ENCODE measurements around the gene SPAAR. TPM values are rescaled to one million over a fixed set of nuclear protein-coding genes. Genes with fewer than 3 reads are reported as not detected.

The SPAAR gene
- total RNA-seq, 2 experiments from 2014 or later = not detected

GRCh38 chr9:35864695-35865255, 44.5 kb upstream of the SPAAR start:
- H3K36me3 Mint-ChIP-seq (ENCODE audit: low read depth) = no peaks in the 10 kb centered on the region
- POLR2A ChIA-PET = interaction anchor here (0.7 kb wide), 1 partner anchor 126 kb away, joined by 3 read pairs; no protein-coding TSS in a partner anchor
- intact Hi-C loops (cut with micrococcal nuclease) = no loop called here

DNA sequence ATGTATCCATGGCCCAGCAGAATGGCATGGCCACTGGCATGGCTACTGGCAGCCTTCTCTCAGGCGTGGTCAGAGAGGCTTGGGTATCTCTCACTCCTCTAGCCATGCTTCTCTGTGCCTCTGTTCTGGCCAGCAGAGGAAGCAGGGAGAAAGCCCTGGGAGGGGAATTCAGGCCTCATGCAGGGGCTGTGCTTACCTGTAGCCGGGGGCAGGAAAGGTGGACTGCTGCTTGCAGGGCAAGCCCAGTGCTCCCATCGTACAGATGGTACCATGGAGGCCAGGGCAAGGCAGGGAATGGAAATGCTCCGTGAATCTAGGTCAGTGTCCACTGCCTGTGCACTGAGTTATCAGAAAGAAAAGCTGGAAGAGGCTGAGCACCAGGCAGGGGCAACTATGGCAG, 41.8 kb upstream of the SPAAR start:
- CTCF ChIA-PET = interaction anchor here (0.9 kb wide), 1 partner anchor 15 kb away, joined by 3 read pairs; no protein-coding TSS in a partner anchor
- peaks cover 4% of the 10 kb centered on the region for H3K27me3 Mint-ChIP-seq

More at GRCh38 chr9:35864695-35865255, 44.5 kb upstream of the SPAAR start:
- TF ChIP-seq CTCF (IDR thresholded peaks at IDR 0.05) = no peak
- Mint-ChIP-seq H3K27ac (no peak overlapping the region), H3K27me3 (peaks cover 10% of the 10 kb centered on the region), H3K4me1 (ENCODE audit: low read depth) (no peaks in the 10 kb centered on the region), H3K4me3 (no peak overlapping the region), H3K9me3 (no peaks in the 10 kb centered on the region)
- CTCF ChIA-PET = interaction anchor here (1.3 to 3.8 kb wide), 3 partner anchors 17 to 74 kb away, joined by 3 to 22 read pairs (median 7); no protein-coding TSS in a partner anchor
- DNase-seq (no peak), ATAC-seq (no peak)

GRCh38 chr9:35868933-35869332, 40.4 kb upstream of the SPAAR start:
- intact Hi-C loops (cut with micrococcal nuclease) = no loop called here
- POLR2A ChIA-PET = no interaction called here

More for the DNA sequence above, 41.8 kb upstream of the SPAAR start:
- no peaks in the 10 kb centered on the region for H3K9me3 Mint-ChIP-seq
- no peak for TF ChIP-seq CTCF (IDR thresholded peaks at IDR 0.05)
- no peak overlapping the region for H3K4me3 Mint-ChIP-seq
- no peaks in the 10 kb centered on the region for H3K4me1 Mint-ChIP-seq (ENCODE audit: low read depth)
- no peak for ATAC-seq
- no peak for DNase-seq
- H3K27ac Mint-ChIP-seq = no peak overlapping the region
- intact Hi-C loops (cut with micrococcal nuclease) = no loop called here
- POLR2A ChIA-PET = no interaction called here
- no peaks in the 10 kb centered on the region for H3K36me3 Mint-ChIP-seq (ENCODE audit: low read depth)

GRCh38 chr9:35869621-35870216, 39.6 kb upstream of the SPAAR start:
- ChIA-PET CTCF (interaction anchor here (0.7 to 1.4 kb wide), 2 partner anchors 13 to 27 kb away, joined by 3 read pairs; no protein-coding TSS in a partner anchor), POLR2A (interaction anchor here (0.5 kb wide), 1 partner anchor 16 kb away, joined by 5 read pairs; no protein-coding TSS in a partner anchor)
- H3K4me3 Mint-ChIP-seq = no peak overlapping the region
- no peaks in the 10 kb centered on the region for H3K9me3 Mint-ChIP-seq
- no peak overlapping the region for H3K27ac Mint-ChIP-seq
- intact Hi-C loops (cut with micrococcal nuclease) = no loop called here
- peaks cover 4% of the 10 kb centered on the region for H3K27me3 Mint-ChIP-seq
- no peak for TF ChIP-seq CTCF (IDR thresholded peaks at IDR 0.05)
- no peak for ATAC-seq
- DNase-seq = no peak
- H3K4me1 Mint-ChIP-seq (ENCODE audit: low read depth) = no peaks in the 10 kb centered on the region
- H3K36me3 Mint-ChIP-seq (ENCODE audit: low read depth) = no peaks in the 10 kb centered on the region

More at GRCh38 chr9:35868933-35869332, 40.4 kb upstream of the SPAAR start:
- ATAC-seq (no peak), DNase-seq (no peak)
- CTCF ChIA-PET = no interaction called here
- Mint-ChIP-seq H3K36me3 (ENCODE audit: low read depth) (no peaks in the 10 kb centered on the region), H3K27ac (no peak overlapping the region), H3K9me3 (no peaks in the 10 kb centered on the region), H3K4me3 (no peak overlapping the region), H3K27me3 (peaks cover 4% of the 10 kb centered on the region), H3K4me1 (ENCODE audit: low read depth) (no peaks in the 10 kb centered on the region)
- TF ChIP-seq CTCF (IDR thresholded peaks at IDR 0.05) = no peak

- POLR2A ChIA-PET = interaction anchor here (0.5 to 0.9 kb wide), 2 partner anchors 12 to 15 kb away, joined by 3 to 5 read pairs; no protein-coding TSS in a partner anchor
- no peak for TF ChIP-seq CTCF (IDR thresholded peaks at IDR 0.05)
These were observed 38.9 kb upstream of the SPAAR start, which contains the start of gene OR13J1 for GRCh38 chr9:35870351-35870923. TSS of gene OR13J1 (minus strand) at chr9:35870401. CDS start at chr9:35870401, 0 bp downstream.

More at GRCh38 chr9:35870351-35870923, 38.9 kb upstream of the SPAAR start, which contains the start of gene OR13J1:
- Mint-ChIP-seq H3K36me3 (ENCODE audit: low read depth) (no peaks in the 10 kb centered on the region), H3K4me3 (no peak within 1 kb of the TSS), H3K4me1 (ENCODE audit: low read depth) (no peaks in the 10 kb centered on the region), H3K27ac (no peak within 1 kb of the TSS), H3K27me3 (peaks cover 3% of the 10 kb centered on the region), H3K9me3 (no peaks in the 10 kb centered on the region)
- intact Hi-C loops (cut with micrococcal nuclease) = no loop called here
- no peak for DNase-seq
- CTCF ChIA-PET = interaction anchor here (0.7 to 1.4 kb wide), 2 partner anchors 12 to 27 kb away, joined by 3 read pairs; no protein-coding TSS in a partner anchor
- no peak for ATAC-seq

All from activated CD8-positive, alpha-beta T cell treated with anti-CD3 and anti-CD28 coated beads for 36 hours (primary cell).